Activated B cell treated with CpG ODN at 0.5 μM for 24 hours (primary cell): ENCODE results near the gene PARL. TPM values are rescaled to one million over a fixed set of nuclear protein-coding genes. Genes with fewer than 3 reads are reported as not detected.

ENCODE experiments used
- ATAC-seq: fragments of 200-7000 bp; cut with Tn5 transposase; one replicate; pipeline ENCODE4 v1.10.0; 2021; ENCODE audit warnings: low read depth, mild to moderate bottlenecking, moderate library complexity
- CTCF ChIA-PET: fragments of 350-600 bp; sonication (Branson Sonifier 250); formaldehyde crosslinking; loops from one replicate; lab custom pipeline; 2021; ENCODE audit warnings: antibody characterized with exemption; lab: Charles Lee
- POLR2A ChIA-PET: fragments of 350-600 bp; sonication (Branson Sonifier 250); formaldehyde crosslinking; loops from one replicate; lab custom pipeline; 2021; ENCODE audit warnings: antibody characterized with exemption; lab: Charles Lee
- DNase-seq: peaks from one replicate; pipeline ENCODE4 v3.0.0; 2022
- H3K27ac Mint-ChIP-seq: one replicate; pipeline ENCODE4 v1.8.0; 2020; ENCODE audit warnings: mixed read lengths
- H3K27me3 Mint-ChIP-seq: one replicate; pipeline ENCODE4 v1.8.0; 2021; ENCODE audit warnings: mixed read lengths
- H3K36me3 Mint-ChIP-seq: one replicate; pipeline ENCODE4 v1.8.0; 2021; ENCODE audit warnings: low read depth, mixed read lengths
- H3K4me1 Mint-ChIP-seq: one replicate; pipeline ENCODE4 v1.8.0; 2021; ENCODE audit warnings: mixed read lengths
- H3K4me3 Mint-ChIP-seq: one replicate; pipeline ENCODE4 v1.8.0; 2020; ENCODE audit warnings: mild to moderate bottlenecking, mixed read lengths
- H3K9me3 Mint-ChIP-seq: one replicate; pipeline ENCODE4 v1.8.0; 2020; ENCODE audit warnings: mixed read lengths
- intact Hi-C: fragments of 100-400 bp; cut with micrococcal nuclease; formaldehyde crosslinking; loops from one replicate; pipeline ENCODE4 v1.15.1; 2024
- total RNA-seq: library from RNA; stranded (reverse); gene quantifications from 2 replicates; pipeline ENCODE4 v1.2.3, GENCODE V29; 2022
- TF ChIP-seq, protein P1 (sequence below): fragments of 200-600 bp; IDR thresholded peaks from one replicate; pipeline ENCODE4 v1.8.0; 2022; ENCODE audit warnings: antibody characterized with exemption, mild to moderate bottlenecking

PARL gene
- total RNA-seq, 1 donor from 2014 or later, result 57.6 TPM

DNA sequence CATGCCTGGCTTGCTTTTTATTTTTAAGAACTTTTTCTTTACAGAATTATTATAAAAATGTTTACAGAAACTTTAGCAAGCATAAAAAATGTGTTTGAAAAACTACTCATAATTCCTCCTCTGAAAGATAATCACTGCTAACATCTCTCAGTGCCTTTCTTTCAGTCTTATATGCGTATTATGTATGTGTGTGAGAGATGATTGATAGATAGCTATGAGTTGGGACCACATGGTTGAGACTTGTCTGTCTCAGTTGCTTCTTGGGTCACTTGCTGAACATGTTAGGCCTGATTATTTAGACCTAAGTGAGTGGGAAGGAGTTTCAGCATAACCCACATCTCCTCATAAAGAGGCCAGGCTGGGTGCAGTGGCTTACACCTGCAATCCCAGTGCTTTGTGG lies 70.4 kb downstream of the PARL start:
- CTCF ChIA-PET, result no interaction called here

DNA sequence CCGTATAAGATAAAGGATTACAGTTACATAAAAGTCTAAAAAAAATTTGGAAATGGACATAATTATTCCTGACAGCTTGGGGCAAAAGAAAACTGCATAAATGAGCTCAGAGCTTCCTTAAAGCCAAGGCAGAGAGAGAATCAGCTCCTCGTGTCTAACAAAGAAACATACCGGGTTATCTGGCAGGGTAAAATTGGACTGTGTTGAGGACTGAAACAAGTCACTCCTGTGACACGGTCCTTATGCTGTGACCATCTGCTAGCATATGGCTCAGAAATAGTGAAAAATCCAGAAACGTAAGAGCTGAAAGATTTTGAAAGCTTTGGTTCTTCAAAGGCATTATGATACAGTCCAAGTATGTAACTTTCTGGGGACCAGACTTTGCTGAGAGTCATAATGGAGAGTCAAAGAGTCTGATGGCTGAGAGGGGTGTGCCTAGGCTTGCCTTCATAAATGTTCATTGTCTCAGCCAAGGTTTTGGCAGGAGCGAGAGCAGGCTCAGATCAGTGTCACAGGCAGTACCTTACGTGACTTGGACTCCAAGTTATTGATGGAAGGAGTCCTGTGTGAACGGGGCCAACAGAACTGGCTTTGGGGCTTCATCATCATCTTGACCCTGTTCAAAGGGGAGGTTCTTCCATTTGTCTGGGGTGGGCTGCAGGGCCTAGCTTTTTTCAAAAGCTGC lies 71.8 kb downstream of the PARL start:
- H3K27ac Mint-ChIP-seq, result no peak overlapping the region
- no peaks in the 10 kb centered on the region for H3K9me3 Mint-ChIP-seq
- no peak overlapping the region for H3K4me3 Mint-ChIP-seq
- H3K27me3 Mint-ChIP-seq, result no peaks in the 10 kb centered on the region
- ATAC-seq (no peak), DNase-seq (no peak)
- POLR2A ChIA-PET, result interaction anchor here (0.6 kb wide), 1 partner anchor 206 kb away, joined by 4 read pairs; no protein-coding TSS in a partner anchor
- CTCF ChIA-PET, result no interaction called here
- TF ChIP-seq, protein P1, sequence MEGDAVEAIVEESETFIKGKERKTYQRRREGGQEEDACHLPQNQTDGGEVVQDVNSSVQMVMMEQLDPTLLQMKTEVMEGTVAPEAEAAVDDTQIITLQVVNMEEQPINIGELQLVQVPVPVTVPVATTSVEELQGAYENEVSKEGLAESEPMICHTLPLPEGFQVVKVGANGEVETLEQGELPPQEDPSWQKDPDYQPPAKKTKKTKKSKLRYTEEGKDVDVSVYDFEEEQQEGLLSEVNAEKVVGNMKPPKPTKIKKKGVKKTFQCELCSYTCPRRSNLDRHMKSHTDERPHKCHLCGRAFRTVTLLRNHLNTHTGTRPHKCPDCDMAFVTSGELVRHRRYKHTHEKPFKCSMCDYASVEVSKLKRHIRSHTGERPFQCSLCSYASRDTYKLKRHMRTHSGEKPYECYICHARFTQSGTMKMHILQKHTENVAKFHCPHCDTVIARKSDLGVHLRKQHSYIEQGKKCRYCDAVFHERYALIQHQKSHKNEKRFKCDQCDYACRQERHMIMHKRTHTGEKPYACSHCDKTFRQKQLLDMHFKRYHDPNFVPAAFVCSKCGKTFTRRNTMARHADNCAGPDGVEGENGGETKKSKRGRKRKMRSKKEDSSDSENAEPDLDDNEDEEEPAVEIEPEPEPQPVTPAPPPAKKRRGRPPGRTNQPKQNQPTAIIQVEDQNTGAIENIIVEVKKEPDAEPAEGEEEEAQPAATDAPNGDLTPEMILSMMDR, result no peak
- no peaks in the 10 kb centered on the region for H3K4me1 Mint-ChIP-seq
- peaks cover 57% of the 10 kb centered on the region for H3K36me3 Mint-ChIP-seq
- intact Hi-C loops, result no loop called here

More for the DNA sequence above, 70.4 kb downstream of the PARL start:
- Mint-ChIP-seq H3K36me3 (peaks cover 46% of the 10 kb centered on the region), H3K27ac (no peak overlapping the region), H3K9me3 (no peaks in the 10 kb centered on the region), H3K4me1 (no peaks in the 10 kb centered on the region), H3K4me3 (no peak overlapping the region), H3K27me3 (no peaks in the 10 kb centered on the region)
- DNase-seq (no peak), ATAC-seq (no peak)
- TF ChIP-seq, protein P1, result no peak
- POLR2A ChIA-PET, result interaction anchor here (0.7 kb wide), 1 partner anchor 70 kb away, joined by 3 read pairs; no protein-coding TSS in a partner anchor
- intact Hi-C loops, result no loop called here

DNA sequence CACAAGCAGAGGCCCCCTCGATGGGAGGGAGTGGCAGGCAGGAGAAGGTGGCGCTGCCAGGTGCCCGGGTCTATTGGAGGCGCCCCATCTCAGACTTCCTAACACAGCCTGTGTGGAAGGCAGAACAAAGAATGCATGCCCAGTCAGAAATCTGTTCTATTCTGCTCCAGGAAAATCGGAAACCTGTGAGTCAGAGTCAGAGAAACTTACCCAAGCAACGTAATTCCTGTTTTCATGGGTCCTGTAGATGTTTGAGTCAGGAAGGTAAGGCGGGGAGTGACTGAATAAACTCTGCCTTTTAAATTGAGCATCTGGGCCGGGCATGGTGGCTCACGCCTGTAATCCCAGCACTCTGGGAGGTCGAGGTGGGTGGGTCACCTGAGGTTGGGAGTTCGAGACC lies 73.0 kb downstream of the PARL start:
- POLR2A ChIA-PET, result no interaction called here
- intact Hi-C loops, result no loop called here
- Mint-ChIP-seq H3K4me1 (no peaks in the 10 kb centered on the region), H3K27ac (no peak overlapping the region), H3K4me3 (no peak overlapping the region), H3K27me3 (no peaks in the 10 kb centered on the region), H3K9me3 (no peaks in the 10 kb centered on the region), H3K36me3 (peaks cover 65% of the 10 kb centered on the region)
- no peak for ATAC-seq
- DNase-seq, result no peak
- TF ChIP-seq, protein P1, result no peak
- CTCF ChIA-PET, result no interaction called here

DNA sequence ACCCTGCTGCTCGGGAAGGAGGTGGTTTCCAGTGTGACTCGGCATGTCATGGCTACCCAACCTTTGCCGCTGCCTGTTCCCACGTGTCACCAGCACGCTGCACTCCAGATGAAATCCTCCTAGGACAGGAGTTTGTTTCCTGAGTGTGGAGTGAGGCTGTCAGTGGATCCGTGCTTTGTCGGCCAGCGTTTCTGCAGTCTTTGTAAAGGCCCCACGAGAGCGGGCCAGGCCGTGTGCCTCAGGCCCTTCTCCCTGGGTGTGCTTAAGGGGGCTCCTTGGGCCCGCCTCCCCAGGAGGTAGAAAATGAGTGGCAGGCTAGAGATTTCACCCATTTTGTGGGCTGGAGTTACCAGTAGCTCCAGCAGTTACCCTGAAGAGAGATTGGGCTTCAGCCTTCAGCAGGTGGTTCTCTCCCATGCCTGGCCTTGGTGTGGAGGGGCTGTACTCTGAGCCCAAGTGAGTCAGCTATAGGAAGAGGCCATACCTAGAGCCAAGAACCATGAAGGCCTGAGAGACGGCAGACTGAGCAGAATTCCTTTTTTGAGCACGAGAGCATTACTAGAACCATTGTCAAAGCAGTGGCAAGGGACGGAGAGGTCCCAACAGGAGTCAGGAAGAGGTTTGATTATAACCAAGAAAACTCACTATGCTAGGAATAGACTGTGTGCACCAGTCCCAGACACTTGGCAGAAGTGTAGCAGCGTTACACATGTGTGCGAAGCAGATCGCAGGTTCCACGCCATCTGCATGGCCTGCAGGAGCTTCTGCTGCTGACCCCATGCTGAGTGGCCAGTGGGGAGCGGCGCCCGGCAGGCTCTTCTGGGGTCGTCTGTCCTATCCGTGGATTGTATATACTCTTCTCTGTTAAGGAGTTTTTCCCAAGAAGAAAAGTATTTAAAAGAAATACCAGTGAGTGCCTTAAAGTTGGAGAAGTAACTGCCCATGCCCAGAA lies 73.8 kb downstream of the PARL start:
- ChIA-PET CTCF (no interaction called here), POLR2A (no interaction called here)
- no peaks in the 10 kb centered on the region for H3K9me3 Mint-ChIP-seq
- no peak for ATAC-seq
- intact Hi-C loops, result no loop called here
- no peak for DNase-seq
- H3K27me3 Mint-ChIP-seq, result no peaks in the 10 kb centered on the region
- no peaks in the 10 kb centered on the region for H3K4me1 Mint-ChIP-seq
- no peak overlapping the region for H3K4me3 Mint-ChIP-seq
- H3K36me3 Mint-ChIP-seq, result peaks cover 64% of the 10 kb centered on the region
- no peak overlapping the region for H3K27ac Mint-ChIP-seq
- TF ChIP-seq, protein P1, result no peak

DNA sequence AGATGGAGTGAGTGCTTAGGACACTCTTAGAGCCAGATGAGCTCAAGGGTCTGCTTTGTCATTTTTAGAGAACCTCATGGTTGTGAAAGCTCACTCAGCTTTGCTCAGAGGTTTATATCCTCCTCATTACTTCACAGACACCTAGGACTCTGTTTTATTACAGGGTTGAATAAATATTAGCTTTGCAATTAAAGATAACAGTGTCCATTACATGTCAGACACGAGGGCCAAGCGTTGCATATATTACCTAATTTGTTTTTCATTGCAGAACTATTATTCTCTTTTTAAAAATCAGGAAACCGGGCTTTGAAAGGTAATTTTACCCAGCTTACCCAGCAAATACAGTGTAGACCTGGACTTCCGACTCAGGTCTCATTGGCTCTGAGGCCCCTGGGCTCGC lies 75.4 kb downstream of the PARL start:
- H3K9me3 Mint-ChIP-seq, result no peaks in the 10 kb centered on the region
- no peaks in the 10 kb centered on the region for H3K4me1 Mint-ChIP-seq
- intact Hi-C loops, result no loop called here
- no peak overlapping the region for H3K27ac Mint-ChIP-seq
- POLR2A ChIA-PET, result no interaction called here
- peaks cover 68% of the 10 kb centered on the region for H3K36me3 Mint-ChIP-seq
- ATAC-seq (no peak), DNase-seq (no peak)
- H3K4me3 Mint-ChIP-seq, result no peak overlapping the region
- CTCF ChIA-PET, result no interaction called here
- H3K27me3 Mint-ChIP-seq, result no peaks in the 10 kb centered on the region
- TF ChIP-seq, protein P1, result no peak
